ENCODE results near the gene CDKN1B. TPM values are rescaled to one million over a fixed set of nuclear protein-coding genes. Genes with fewer than 3 reads are reported as not detected.
A peak's percentile ranks its signal among the peaks of the same experiment; 100 is the strongest.

CDKN1B gene
- total and polyA plus RNA-seq, 2 experiments from 2014 or later: 9.3 to 27.9 TPM

DNA sequence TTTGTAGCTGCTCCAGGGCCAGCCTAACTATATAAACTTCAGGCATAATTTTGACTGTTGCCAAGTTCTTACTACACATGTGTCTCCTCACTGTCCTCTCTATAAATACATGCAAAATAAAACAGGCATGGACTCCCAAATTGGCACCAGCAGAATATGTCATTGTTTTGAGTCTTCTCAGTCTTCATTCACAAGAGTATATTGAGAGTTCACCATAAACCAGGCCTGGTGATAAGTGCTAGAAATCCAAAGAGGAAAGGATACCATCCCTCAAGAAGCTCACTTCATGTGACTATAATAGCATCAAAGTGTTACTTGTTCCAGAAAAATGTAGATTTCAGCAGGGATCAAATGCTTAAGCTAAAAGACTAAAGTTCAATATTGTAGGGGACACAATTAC, 34.9 kb upstream of the CDKN1B start (continued):
- TF ChIP-seq ZNF331 (CRISPR knock-in tag; IDR thresholded peaks at IDR 0.05; ENCODE audit: low read depth): no peak

DNA sequence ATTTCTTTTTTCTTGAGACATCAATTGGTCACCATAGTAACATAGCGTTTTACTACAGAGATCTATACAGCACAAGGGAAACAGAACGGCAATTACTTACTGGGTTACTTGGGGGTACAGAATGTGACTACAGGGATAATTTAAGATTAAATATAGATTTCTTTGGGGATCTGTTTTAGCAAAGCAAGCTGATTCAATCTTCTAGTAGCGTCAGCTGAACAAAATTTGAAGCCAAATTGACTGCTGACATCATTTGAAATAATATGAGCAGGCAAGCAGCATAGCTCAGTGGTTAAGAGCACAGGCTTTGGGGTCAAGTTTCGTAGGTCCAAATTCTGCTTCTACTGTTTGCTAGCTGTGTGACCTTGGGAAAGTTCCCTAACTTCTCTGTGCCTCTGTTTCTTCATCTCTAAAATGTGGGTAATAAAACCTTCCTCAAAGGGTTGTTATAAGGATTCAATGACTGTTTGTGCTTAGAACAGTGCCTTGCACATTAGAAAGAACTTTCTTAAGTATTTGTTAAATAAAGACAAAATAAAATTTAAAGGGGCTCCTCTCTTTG, 34.0 kb upstream of the CDKN1B start:
- peaks cover 23% of the 10 kb centered on the region for H3K27me3 Mint-ChIP-seq (ENCODE audit: insufficient read depth, low read depth, poor library complexity)
- no peak overlapping the region for H3K27ac Mint-ChIP-seq
- H3K9me2 ChIP-seq (ENCODE audit: insufficient read depth): no peaks in the 10 kb centered on the region
- no peaks in the 10 kb centered on the region for H3K36me3 Mint-ChIP-seq (ENCODE audit: low read depth)
- H3K4me1 Mint-ChIP-seq: peaks cover 36% of the 10 kb centered on the region
- no peak overlapping the region; the same call in 1 of the 2 replicates for H3K27ac ChIP-seq (ENCODE audit: low read depth)
- H3K79me2 ChIP-seq (replicated peaks; ENCODE audit: insufficient read depth): peaks cover 22% of the 10 kb centered on the region
- no peak for DNase-seq (ENCODE audit: low spot score)
- H3K4me1 ChIP-seq (ENCODE audit: insufficient read depth): peaks cover 14% of the 10 kb centered on the region
- H3K9me3 Mint-ChIP-seq: no peaks in the 10 kb centered on the region
- H2AFZ ChIP-seq: no peak overlapping the region
- 0 out of 2 replicates have a peak, but pooled peaks cover 3% of the 10 kb centered on the region for H3F3A ChIP-seq (replicated peaks; ENCODE audit: low read depth)
- H3K4me2 ChIP-seq: peak overlapping the region; percentile 78
- ATAC-seq: no peak
- no peaks in the 10 kb centered on the region for H3K36me3 ChIP-seq (ENCODE audit: insufficient read depth)
- H3K4me3 ChIP-seq: peak overlapping the region; percentile 56
- H3K27me3 ChIP-seq (ENCODE audit: insufficient read depth): peaks cover 18% of the 10 kb centered on the region
- TF ChIP-seq STAT1 (IDR thresholded peaks at IDR 0.05; ENCODE audit: unreplicated experiment): no peak
- TF ChIP-seq, protein P1, sequence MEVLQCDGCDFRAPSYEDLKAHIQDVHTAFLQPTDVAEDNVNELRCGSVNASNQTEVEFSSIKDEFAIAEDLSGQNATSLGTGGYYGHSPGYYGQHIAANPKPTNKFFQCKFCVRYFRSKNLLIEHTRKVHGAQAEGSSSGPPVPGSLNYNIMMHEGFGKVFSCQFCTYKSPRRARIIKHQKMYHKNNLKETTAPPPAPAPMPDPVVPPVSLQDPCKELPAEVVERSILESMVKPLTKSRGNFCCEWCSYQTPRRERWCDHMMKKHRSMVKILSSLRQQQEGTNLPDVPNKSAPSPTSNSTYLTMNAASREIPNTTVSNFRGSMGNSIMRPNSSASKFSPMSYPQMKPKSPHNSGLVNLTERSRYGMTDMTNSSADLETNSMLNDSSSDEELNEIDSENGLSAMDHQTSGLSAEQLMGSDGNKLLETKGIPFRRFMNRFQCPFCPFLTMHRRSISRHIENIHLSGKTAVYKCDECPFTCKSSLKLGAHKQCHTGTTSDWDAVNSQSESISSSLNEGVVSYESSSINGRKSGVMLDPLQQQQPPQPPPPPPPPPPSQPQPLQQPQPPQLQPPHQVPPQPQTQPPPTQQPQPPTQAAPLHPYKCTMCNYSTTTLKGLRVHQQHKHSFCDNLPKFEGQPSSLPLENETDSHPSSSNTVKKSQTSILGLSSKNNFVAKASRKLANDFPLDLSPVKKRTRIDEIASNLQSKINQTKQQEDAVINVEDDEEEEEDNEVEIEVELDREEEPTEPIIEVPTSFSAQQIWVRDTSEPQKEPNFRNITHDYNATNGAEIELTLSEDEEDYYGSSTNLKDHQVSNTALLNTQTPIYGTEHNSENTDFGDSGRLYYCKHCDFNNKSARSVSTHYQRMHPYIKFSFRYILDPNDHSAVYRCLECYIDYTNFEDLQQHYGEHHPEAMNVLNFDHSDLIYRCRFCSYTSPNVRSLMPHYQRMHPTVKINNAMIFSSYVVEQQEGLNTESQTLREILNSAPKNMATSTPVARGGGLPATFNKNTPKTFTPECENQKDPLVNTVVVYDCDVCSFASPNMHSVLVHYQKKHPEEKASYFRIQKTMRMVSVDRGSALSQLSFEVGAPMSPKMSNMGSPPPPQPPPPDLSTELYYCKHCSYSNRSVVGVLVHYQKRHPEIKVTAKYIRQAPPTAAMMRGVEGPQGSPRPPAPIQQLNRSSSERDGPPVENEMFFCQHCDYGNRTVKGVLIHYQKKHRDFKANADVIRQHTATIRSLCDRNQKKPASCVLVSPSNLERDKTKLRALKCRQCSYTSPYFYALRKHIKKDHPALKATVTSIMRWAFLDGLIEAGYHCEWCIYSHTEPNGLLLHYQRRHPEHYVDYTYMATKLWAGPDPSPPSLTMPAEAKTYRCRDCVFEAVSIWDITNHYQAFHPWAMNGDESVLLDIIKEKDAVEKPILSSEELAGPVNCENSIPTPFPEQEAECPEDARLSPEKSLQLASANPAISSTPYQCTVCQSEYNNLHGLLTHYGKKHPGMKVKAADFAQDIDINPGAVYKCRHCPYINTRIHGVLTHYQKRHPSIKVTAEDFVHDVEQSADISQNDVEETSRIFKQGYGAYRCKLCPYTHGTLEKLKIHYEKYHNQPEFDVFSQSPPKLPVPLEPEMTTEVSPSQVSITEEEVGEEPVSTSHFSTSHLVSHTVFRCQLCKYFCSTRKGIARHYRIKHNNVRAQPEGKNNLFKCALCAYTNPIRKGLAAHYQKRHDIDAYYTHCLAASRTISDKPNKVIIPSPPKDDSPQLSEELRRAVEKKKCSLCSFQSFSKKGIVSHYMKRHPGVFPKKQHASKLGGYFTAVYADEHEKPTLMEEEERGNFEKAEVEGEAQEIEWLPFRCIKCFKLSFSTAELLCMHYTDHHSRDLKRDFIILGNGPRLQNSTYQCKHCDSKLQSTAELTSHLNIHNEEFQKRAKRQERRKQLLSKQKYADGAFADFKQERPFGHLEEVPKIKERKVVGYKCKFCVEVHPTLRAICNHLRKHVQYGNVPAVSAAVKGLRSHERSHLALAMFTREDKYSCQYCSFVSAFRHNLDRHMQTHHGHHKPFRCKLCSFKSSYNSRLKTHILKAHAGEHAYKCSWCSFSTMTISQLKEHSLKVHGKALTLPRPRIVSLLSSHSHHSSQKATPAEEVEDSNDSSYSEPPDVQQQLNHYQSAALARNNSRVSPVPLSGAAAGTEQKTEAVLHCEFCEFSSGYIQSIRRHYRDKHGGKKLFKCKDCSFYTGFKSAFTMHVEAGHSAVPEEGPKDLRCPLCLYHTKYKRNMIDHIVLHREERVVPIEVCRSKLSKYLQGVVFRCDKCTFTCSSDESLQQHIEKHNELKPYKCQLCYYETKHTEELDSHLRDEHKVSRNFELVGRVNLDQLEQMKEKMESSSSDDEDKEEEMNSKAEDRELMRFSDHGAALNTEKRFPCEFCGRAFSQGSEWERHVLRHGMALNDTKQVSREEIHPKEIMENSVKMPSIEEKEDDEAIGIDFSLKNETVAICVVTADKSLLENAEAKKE (CRISPR knock-in tag; IDR thresholded peaks at IDR 0.05): no peak
- TF ChIP-seq, protein P2, sequence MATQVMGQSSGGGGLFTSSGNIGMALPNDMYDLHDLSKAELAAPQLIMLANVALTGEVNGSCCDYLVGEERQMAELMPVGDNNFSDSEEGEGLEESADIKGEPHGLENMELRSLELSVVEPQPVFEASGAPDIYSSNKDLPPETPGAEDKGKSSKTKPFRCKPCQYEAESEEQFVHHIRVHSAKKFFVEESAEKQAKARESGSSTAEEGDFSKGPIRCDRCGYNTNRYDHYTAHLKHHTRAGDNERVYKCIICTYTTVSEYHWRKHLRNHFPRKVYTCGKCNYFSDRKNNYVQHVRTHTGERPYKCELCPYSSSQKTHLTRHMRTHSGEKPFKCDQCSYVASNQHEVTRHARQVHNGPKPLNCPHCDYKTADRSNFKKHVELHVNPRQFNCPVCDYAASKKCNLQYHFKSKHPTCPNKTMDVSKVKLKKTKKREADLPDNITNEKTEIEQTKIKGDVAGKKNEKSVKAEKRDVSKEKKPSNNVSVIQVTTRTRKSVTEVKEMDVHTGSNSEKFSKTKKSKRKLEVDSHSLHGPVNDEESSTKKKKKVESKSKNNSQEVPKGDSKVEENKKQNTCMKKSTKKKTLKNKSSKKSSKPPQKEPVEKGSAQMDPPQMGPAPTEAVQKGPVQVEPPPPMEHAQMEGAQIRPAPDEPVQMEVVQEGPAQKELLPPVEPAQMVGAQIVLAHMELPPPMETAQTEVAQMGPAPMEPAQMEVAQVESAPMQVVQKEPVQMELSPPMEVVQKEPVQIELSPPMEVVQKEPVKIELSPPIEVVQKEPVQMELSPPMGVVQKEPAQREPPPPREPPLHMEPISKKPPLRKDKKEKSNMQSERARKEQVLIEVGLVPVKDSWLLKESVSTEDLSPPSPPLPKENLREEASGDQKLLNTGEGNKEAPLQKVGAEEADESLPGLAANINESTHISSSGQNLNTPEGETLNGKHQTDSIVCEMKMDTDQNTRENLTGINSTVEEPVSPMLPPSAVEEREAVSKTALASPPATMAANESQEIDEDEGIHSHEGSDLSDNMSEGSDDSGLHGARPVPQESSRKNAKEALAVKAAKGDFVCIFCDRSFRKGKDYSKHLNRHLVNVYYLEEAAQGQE (IDR thresholded peaks at IDR 0.05; ENCODE audit: unreplicated experiment): no peak
- TF ChIP-seq JUNB (IDR thresholded peaks at IDR 0.05; ENCODE audit: unreplicated experiment): no peak
- no peak for TF ChIP-seq ZNF114 (CRISPR knock-in tag; IDR thresholded peaks at IDR 0.05)
- TF ChIP-seq ZNF331 (CRISPR knock-in tag; IDR thresholded peaks at IDR 0.05; ENCODE audit: low read depth): no peak
- H3K4me3 Mint-ChIP-seq: peak overlapping the region; percentile 92
- H4K20me1 ChIP-seq (replicated peaks; ENCODE audit: insufficient read depth): 0 out of 2 replicates have a peak, but pooled peaks cover 3% of the 10 kb centered on the region

All from GM23338 (cell line).